ENCODE results near the gene SNED1.

SNED1 gene

GRCh38 chr2:241050624-241051577 lies 52.5 kb downstream of the SNED1 start:
- no peak for TF ChIP-seq CTCF (IDR thresholded peaks at IDR 0.05; ENCODE audit: low read depth, low read length)
- H3K27ac ChIP-seq, result no peak overlapping the region
- H3K27me3 ChIP-seq (ENCODE audit: insufficient read depth, low read depth, severe bottlenecking), result no peaks in the 10 kb centered on the region
- no peak for DNase-seq
- H3K4me3 ChIP-seq (ENCODE audit: low read depth, low read length), result no peak overlapping the region
- no peaks in the 10 kb centered on the region for H3K9me3 ChIP-seq (ENCODE audit: severe bottlenecking)
- H3K36me3 ChIP-seq, result no peaks in the 10 kb centered on the region

- no peaks in the 10 kb centered on the region for H3K27me3 ChIP-seq (ENCODE audit: insufficient read depth, low read depth, severe bottlenecking)
- TF ChIP-seq CTCF (IDR thresholded peaks at IDR 0.05; ENCODE audit: low read depth, low read length), result no peak
- no peak overlapping the region for H3K27ac ChIP-seq
- no peak for DNase-seq
- H3K36me3 ChIP-seq, result no peaks in the 10 kb centered on the region
- H3K4me3 ChIP-seq (ENCODE audit: low read depth, low read length), result no peak overlapping the region
- H3K9me3 ChIP-seq (ENCODE audit: severe bottlenecking), result no peaks in the 10 kb centered on the region
Observed at GRCh38 chr2:241051578-241052487, 53.4 kb downstream of the SNED1 start.

- Histone ChIP-seq H3K27me3 (ENCODE audit: insufficient read depth, low read depth, severe bottlenecking) (no peaks in the 10 kb centered on the region), H3K36me3 (no peaks in the 10 kb centered on the region), H3K9me3 (ENCODE audit: severe bottlenecking) (no peaks in the 10 kb centered on the region), H3K4me3 (ENCODE audit: low read depth, low read length) (no peak overlapping the region), H3K27ac (no peak overlapping the region)
- DNase-seq, result peak; percentile 6
- no peak for TF ChIP-seq CTCF (IDR thresholded peaks at IDR 0.05; ENCODE audit: low read depth, low read length)
Observed at GRCh38 chr2:241052677-241053360, 54.4 kb downstream of the SNED1 start.

- H3K4me3 ChIP-seq (ENCODE audit: low read depth, low read length), result no peak overlapping the region
- no peak for TF ChIP-seq CTCF (IDR thresholded peaks at IDR 0.05; ENCODE audit: low read depth, low read length)
- H3K27ac ChIP-seq, result no peak overlapping the region
- H3K9me3 ChIP-seq (ENCODE audit: severe bottlenecking), result no peaks in the 10 kb centered on the region
- no peaks in the 10 kb centered on the region for H3K36me3 ChIP-seq
- no peak for DNase-seq
- H3K27me3 ChIP-seq (ENCODE audit: insufficient read depth, low read depth, severe bottlenecking), result no peaks in the 10 kb centered on the region
Observed at GRCh38 chr2:241053576-241054251, 55.3 kb downstream of the SNED1 start.

- Histone ChIP-seq H3K27ac (no peak overlapping the region), H3K36me3 (no peaks in the 10 kb centered on the region), H3K4me3 (ENCODE audit: low read depth, low read length) (no peak overlapping the region), H3K9me3 (ENCODE audit: severe bottlenecking) (no peaks in the 10 kb centered on the region), H3K27me3 (ENCODE audit: insufficient read depth, low read depth, severe bottlenecking) (no peaks in the 10 kb centered on the region)
- no peak for TF ChIP-seq CTCF (IDR thresholded peaks at IDR 0.05; ENCODE audit: low read depth, low read length)
- DNase-seq, result no peak
Observed at GRCh38 chr2:241061275-241061674, 62.9 kb downstream of the SNED1 start.

Data from WERI-Rb-1 (cell line).